Measurements from ENCODE around the gene C5orf63.

DNA sequence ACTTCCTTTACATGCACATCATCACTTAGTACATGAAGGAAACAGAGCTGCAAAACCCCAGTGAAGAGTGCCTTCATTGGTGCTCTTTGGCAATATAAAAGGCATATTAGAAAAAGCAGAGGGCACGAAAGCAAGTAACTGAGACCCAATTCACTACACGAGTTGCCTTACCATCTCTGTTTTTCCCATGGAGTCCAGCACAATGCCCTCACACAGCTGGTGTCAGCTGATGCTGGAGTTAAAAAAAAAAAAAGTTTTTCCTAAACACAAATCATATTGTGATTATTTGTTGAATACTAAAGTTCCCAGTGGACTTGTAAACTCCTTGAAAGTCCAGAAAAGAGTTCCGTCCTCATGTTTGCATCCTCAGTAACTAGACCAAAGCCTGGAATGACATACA lies 68.6 kb downstream of the C5orf63 start:
- TF ChIP-seq FOXP1 (IDR thresholded peaks at IDR 0.05), result no peak
- no peak for TF ChIP-seq FOXP1 (CRISPR knock-in tag; IDR thresholded peaks at IDR 0.05)
- TF ChIP-seq, protein P1, sequence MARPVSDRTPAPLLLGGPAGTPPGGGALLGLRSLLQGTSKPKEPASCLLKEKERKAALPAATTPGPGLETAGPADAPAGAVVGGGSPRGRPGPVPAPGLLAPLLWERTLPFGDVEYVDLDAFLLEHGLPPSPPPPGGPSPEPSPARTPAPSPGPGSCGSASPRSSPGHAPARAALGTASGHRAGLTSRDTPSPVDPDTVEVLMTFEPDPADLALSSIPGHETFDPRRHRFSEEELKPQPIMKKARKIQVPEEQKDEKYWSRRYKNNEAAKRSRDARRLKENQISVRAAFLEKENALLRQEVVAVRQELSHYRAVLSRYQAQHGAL (CRISPR knock-in tag; IDR thresholded peaks at IDR 0.05; ENCODE audit: not compliant biosample characterization), result no peak
- TF ChIP-seq ZSCAN20 (CRISPR knock-in tag; IDR thresholded peaks at IDR 0.05; ENCODE audit: borderline replicate concordance), result no peak
- no peak for TF ChIP-seq ETV5 (CRISPR knock-in tag; IDR thresholded peaks at IDR 0.05; ENCODE audit: borderline replicate concordance)
- TF ChIP-seq, protein P2, sequence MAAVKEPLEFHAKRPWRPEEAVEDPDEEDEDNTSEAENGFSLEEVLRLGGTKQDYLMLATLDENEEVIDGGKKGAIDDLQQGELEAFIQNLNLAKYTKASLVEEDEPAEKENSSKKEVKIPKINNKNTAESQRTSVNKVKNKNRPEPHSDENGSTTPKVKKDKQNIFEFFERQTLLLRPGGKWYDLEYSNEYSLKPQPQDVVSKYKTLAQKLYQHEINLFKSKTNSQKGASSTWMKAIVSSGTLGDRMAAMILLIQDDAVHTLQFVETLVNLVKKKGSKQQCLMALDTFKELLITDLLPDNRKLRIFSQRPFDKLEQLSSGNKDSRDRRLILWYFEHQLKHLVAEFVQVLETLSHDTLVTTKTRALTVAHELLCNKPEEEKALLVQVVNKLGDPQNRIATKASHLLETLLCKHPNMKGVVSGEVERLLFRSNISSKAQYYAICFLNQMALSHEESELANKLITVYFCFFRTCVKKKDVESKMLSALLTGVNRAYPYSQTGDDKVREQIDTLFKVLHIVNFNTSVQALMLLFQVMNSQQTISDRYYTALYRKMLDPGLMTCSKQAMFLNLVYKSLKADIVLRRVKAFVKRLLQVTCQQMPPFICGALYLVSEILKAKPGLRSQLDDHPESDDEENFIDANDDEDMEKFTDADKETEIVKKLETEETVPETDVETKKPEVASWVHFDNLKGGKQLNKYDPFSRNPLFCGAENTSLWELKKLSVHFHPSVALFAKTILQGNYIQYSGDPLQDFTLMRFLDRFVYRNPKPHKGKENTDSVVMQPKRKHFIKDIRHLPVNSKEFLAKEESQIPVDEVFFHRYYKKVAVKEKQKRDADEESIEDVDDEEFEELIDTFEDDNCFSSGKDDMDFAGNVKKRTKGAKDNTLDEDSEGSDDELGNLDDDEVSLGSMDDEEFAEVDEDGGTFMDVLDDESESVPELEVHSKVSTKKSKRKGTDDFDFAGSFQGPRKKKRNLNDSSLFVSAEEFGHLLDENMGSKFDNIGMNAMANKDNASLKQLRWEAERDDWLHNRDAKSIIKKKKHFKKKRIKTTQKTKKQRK (IDR thresholded peaks at IDR 0.05; ENCODE audit: low read length), result no peak
